Kidney epithelial cell (primary cell): ENCODE measurements around the gene NME7. TPM values are rescaled to one million over a fixed set of nuclear protein-coding genes. Genes with fewer than 3 reads are reported as not detected.

Experiments used
- DNase-seq: peaks from one replicate; pipeline ENCODE4 v3.0.0-alpha.2; 2010; ENCODE audit warnings: low read depth
- H3K27me3 ChIP-seq: 2 replicates; pipeline ENCODE4 v1.6.0; 2011; ENCODE audit warnings: low read length; ENCODE audit not compliant: control insufficient read depth, insufficient read depth
- H3K36me3 ChIP-seq: 2 replicates; pipeline ENCODE4 v1.5.1; 2011; ENCODE audit warnings: low read length; ENCODE audit not compliant: control insufficient read depth, insufficient read depth
- H3K4me3 ChIP-seq: 2 replicates; pipeline ENCODE4 v1.5.1; 2011; ENCODE audit warnings: low read depth, mild to moderate bottlenecking, control low read depth, low read length
- total RNA-seq: library from RNA; depleted of rRNA; stranded (reverse); fragments of >200 nt; gene quantifications from 2 replicates; pipeline ENCODE4 v1.2.3, GENCODE V29; 2015
- TF ChIP-seq, protein P1 (sequence below): IDR thresholded peaks from 2 replicates; pipeline ENCODE4 v1.5.1; 2011; ENCODE audit warnings: mild to moderate bottlenecking, moderate library complexity, low read length, control low read depth, inconsistent platforms; ENCODE audit not compliant: insufficient read depth, poor library complexity, severe bottlenecking

The NME7 gene
- total RNA-seq, 1 donor from 2014 or later: 24.4 TPM

DNA sequence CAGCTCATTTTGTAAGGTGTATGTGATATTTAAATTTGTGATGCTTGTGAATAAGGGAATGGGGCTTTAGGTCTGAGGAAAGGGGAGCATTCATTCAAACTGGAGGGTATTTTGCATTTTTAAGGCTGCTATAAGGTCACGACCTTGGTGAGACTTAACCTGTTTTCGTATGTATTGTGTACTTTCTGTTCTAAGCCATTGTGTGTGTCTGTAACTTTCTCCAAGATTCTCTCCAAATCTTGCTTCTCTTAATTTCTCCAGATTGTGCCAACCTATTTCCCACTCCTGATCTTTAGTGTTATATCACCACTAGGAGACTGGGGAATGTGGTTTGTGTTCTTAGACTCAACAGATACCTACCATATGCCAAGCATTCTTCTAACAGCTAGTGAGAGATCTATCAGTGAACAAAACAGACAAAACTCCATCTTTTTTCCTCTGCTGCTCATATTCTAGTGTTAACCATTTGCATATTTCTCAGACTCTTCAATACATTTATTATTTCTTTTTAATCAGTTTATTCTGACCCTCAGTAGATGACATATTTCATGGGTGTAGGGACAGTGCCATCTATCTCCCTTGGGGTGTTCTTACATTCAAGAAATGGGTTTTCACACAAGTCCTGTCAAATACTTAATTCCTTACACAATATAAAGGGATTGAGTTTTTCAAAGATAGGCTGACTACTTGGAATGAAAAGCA is 233.6 kb downstream of the NME7 start:
- no peaks in the 10 kb centered on the region for H3K27me3 ChIP-seq
- H3K4me3 ChIP-seq: no peak overlapping the region
- H3K36me3 ChIP-seq: no peaks in the 10 kb centered on the region
- DNase-seq: no peak
- TF ChIP-seq, protein P1, sequence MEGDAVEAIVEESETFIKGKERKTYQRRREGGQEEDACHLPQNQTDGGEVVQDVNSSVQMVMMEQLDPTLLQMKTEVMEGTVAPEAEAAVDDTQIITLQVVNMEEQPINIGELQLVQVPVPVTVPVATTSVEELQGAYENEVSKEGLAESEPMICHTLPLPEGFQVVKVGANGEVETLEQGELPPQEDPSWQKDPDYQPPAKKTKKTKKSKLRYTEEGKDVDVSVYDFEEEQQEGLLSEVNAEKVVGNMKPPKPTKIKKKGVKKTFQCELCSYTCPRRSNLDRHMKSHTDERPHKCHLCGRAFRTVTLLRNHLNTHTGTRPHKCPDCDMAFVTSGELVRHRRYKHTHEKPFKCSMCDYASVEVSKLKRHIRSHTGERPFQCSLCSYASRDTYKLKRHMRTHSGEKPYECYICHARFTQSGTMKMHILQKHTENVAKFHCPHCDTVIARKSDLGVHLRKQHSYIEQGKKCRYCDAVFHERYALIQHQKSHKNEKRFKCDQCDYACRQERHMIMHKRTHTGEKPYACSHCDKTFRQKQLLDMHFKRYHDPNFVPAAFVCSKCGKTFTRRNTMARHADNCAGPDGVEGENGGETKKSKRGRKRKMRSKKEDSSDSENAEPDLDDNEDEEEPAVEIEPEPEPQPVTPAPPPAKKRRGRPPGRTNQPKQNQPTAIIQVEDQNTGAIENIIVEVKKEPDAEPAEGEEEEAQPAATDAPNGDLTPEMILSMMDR: no peak

DNA sequence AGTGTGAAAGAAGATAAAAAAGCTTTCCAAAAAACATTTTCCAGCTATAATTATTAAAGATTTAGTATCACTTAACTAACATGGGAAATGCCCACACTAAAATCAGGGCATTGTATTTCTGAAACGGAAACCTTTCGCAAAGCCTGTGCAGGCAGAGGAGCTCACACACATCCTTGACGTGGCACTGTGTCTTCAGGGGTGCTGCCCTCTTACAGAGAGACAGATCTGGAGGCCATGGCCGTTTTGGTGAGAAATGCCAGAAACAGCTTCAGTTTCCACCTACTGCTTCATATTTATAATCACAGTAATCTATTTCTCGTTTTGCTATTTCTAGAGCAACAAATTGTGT is 234.4 kb downstream of the NME7 start:
- TF ChIP-seq, protein P1: no peak
- H3K36me3 ChIP-seq: no peaks in the 10 kb centered on the region
- no peaks in the 10 kb centered on the region for H3K27me3 ChIP-seq
- H3K4me3 ChIP-seq: no peak overlapping the region
- DNase-seq: no peak

DNA sequence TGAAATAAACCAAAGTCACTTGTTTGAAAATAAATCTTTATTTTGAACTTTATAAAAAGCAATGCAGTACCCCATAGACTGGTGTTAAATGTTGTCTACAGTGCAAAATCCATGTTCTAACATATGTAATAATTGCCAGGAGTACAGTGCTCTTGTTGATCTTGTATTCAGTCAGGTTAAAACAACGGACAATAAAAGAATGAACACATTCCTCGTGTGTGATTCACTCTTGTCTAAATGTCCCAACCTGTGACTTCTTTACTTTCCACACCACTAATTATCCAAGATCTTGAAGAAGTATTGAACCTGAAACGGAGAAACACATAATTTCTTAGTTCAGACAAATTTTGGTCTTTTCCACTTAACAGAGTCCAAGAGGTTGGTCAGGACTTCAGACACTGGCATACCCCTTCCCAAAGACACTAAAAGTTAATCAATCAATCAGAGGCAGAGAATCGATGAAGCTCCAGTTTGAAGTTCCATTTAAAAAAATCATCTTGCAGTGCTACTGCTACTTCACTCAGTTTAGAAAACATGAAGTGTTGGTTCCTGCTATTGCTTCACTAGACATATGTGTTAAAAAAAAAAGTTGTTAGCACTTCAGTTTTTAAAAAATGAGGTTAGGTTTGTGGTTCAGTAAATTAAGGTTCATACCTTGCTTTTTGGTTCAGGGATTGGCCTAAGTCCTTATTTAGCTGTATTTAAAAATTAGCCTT is 234.9 kb downstream of the NME7 start:
- no peak overlapping the region for H3K4me3 ChIP-seq
- no peaks in the 10 kb centered on the region for H3K36me3 ChIP-seq
- H3K27me3 ChIP-seq: no peaks in the 10 kb centered on the region
- DNase-seq: no peak
- TF ChIP-seq, protein P1: no peak

DNA sequence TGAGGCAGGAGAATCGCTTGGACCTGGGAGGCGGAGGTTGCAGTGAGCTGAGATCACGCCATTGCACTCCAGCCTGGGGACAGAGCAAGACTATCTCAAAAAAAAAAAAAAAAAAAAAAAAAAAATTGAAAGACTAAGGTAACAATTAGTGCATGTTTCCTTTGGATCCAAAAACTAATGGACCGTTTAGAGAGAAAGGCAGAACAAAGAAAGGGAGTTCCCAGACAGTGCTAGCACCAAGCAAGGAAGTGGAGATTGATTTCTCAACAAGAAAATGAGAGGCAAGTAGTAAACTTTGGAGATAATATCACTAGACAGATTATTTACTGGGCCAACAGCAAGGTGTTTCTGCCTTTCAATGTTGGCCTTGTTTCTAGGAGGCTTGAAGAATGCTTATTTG is 236.9 kb downstream of the NME7 start:
- no peaks in the 10 kb centered on the region for H3K36me3 ChIP-seq
- H3K4me3 ChIP-seq: no peak overlapping the region
- no peaks in the 10 kb centered on the region for H3K27me3 ChIP-seq
- no peak for DNase-seq
- TF ChIP-seq, protein P1: no peak

DNA sequence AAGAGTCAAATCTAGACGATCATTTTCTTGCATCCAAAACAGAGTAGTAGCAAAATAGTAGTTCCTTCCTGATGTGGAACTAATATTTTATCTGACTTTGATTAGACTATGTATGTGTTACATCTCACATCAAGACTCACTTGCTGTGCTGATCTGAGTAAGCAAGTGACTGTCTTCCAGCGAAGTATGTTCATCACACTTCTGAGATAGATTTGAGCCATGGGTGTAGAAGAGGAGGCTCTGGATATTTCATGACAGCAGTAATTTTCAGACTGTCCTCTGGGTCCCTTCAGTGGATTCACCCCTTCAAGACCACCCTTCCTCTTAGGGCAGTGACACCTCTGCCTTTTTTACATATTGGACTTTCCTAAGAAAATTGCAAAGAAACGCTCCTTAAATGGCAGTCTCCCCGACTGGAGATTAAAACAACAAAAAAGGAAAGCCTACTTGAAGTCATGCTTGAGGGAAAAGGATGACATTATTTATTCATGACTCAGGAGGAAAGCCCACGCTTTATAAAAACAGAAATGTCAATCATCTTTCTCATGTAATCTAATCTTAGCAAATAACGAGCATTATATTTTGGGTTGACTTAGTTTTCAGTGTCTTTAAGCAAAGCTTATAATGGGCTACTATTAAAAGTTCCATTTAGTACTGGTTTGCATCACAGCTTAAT is 238.3 kb downstream of the NME7 start:
- DNase-seq: no peak
- no peaks in the 10 kb centered on the region for H3K27me3 ChIP-seq
- TF ChIP-seq, protein P1: no peak
- H3K36me3 ChIP-seq: no peaks in the 10 kb centered on the region
- no peak overlapping the region for H3K4me3 ChIP-seq
